OCI-M1 (cell line): ENCODE results near the gene ARNT2.
A peak's percentile ranks its signal among the peaks of the same experiment; 100 is the strongest.

ENCODE experiments used
- DNase-seq: peaks from one replicate; lab custom pipeline; 2025; lab: John Stamatoyannopoulos, UW

The ARNT2 gene

GRCh38 chr15:80411788-80412288 is 7.7 kb downstream of the ARNT2 start:
- no peak for DNase-seq

GRCh38 chr15:80414546-80415357 is 10.6 kb downstream of the ARNT2 start:
- DNase-seq = no peak

- DNase-seq = no peak
Observed at GRCh38 chr15:80415358-80415670, 11.1 kb downstream of the ARNT2 start.

- DNase-seq = no peak
Observed at GRCh38 chr15:80416702-80417101, 12.5 kb downstream of the ARNT2 start.

GRCh38 chr15:80418892-80419537 is 14.8 kb downstream of the ARNT2 start:
- peak; percentile 34 for DNase-seq

- no peak for DNase-seq
Observed at GRCh38 chr15:80419546-80419945, 15.4 kb downstream of the ARNT2 start.

GRCh38 chr15:80420658-80421057 is 16.5 kb downstream of the ARNT2 start:
- DNase-seq = peak; percentile 2

- DNase-seq = no peak
Observed at GRCh38 chr15:80423215-80423614, 19.0 kb downstream of the ARNT2 start.

- no peak for DNase-seq
Observed at GRCh38 chr15:80424381-80424780, 20.2 kb downstream of the ARNT2 start.

GRCh38 chr15:80426316-80426715 is 22.1 kb downstream of the ARNT2 start:
- DNase-seq = no peak

GRCh38 chr15:80429964-80430363 is 25.8 kb downstream of the ARNT2 start:
- DNase-seq = no peak

- DNase-seq = no peak
Observed at GRCh38 chr15:80431635-80432344, 27.6 kb downstream of the ARNT2 start.

- no peak for DNase-seq
Observed at GRCh38 chr15:80432345-80432702, 28.1 kb downstream of the ARNT2 start.

- peak; percentile 1 for DNase-seq
Observed at GRCh38 chr15:80433836-80434235, 29.7 kb downstream of the ARNT2 start.

GRCh38 chr15:80434926-80435720 is 30.9 kb downstream of the ARNT2 start:
- DNase-seq = no peak

GRCh38 chr15:80436511-80437307 is 32.5 kb downstream of the ARNT2 start:
- DNase-seq = no peak

- DNase-seq = peak; percentile 2
Observed at GRCh38 chr15:80437334-80437891, 33.2 kb downstream of the ARNT2 start.

- DNase-seq = no peak
Observed at GRCh38 chr15:80439140-80439539, 35.0 kb downstream of the ARNT2 start.

GRCh38 chr15:80440024-80440423 is 35.8 kb downstream of the ARNT2 start:
- DNase-seq = no peak

- DNase-seq = no peak
Observed at GRCh38 chr15:80441041-80441440, 36.9 kb downstream of the ARNT2 start.

GRCh38 chr15:80441714-80442113 is 37.5 kb downstream of the ARNT2 start:
- no peak for DNase-seq
